ENCODE data around the gene ZNF425.
A peak's percentile ranks its signal among the peaks of the same experiment; 100 is the strongest.

DNA sequence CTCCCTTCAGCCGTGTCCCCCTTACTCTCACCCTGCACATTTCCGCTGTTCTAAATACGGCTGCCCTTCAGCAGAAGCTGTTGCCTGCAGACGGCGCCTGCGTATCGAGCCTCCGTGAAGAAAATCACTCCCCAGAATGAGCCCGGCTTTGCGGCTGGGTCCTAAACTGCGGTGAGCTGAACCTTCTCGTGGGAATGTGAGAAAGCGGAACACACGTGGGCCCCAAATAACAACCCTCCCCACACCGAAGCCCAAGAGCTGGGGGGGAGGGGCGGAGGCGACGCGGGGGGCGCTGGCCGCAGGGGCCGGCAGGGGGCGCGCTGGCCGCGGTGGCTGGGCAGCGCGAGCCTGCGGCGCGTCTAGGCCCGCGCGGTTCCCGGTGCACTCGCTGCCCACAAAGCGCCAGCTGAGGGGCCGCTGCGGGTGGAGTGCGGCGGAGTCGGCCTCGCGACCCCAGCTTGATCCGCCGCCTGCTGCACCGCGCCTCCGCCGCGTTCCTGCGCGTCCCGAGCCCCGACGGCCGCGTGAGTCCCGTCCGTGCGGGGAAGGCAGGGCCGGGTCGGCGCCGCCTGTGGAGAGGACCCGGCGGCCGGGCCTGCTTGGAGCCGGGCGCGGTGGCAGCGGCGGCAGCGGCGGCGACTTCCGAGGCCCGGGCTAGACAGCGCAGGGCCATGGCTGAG lies 21.1 kb upstream of the ZNF425 start, which contains the start of gene ZNF398:
- TF ChIP-seq CTCF (IDR thresholded peaks at IDR 0.05; ENCODE audit: low read depth, low read length, poor library complexity, severe bottlenecking) (peak; percentile 74), EZH2phosphoT487 (IDR thresholded peaks at IDR 0.05; ENCODE audit: borderline replicate concordance, low read length) (no peak)
